ENCODE measurements around the gene PPP1R3E. TPM values are rescaled to one million over a fixed set of nuclear protein-coding genes. Genes with fewer than 3 reads are reported as not detected.

The PPP1R3E gene
- total RNA-seq, 1 donor from 2014 or later: 3.4 TPM

GRCh38 chr14:23307146-23307530, 4.5 kb upstream of the PPP1R3E start:
- DNase-seq (ENCODE audit: low read depth) (no peak), FAIRE-seq (no peak)
- no peak for TF ChIP-seq CTCF (IDR thresholded peaks at IDR 0.05; ENCODE audit: insufficient read depth, low read length, severe bottlenecking)
- H3K36me3 ChIP-seq (ENCODE audit: control insufficient read depth, insufficient read depth, low read length): peaks cover 20% of the 10 kb centered on the region
- peak overlapping the region; percentile 52 for H3K4me3 ChIP-seq (ENCODE audit: low read depth, low read length)
- H3K27me3 ChIP-seq (ENCODE audit: control insufficient read depth, insufficient read depth, low read length): no peaks in the 10 kb centered on the region

GRCh38 chr14:23306412-23307145, 3.9 kb upstream of the PPP1R3E start, which contains the start of gene BCL2L2:
TSS of gene BCL2L2 (plus strand) at chr14:23306833. CDS start at chr14:23307768, 935 bp downstream.
- Histone ChIP-seq H3K4me3 (ENCODE audit: low read depth, low read length) (peak within 1 kb of the TSS; percentile 52), H3K27me3 (ENCODE audit: control insufficient read depth, insufficient read depth, low read length) (no peaks in the 10 kb centered on the region), H3K36me3 (ENCODE audit: control insufficient read depth, insufficient read depth, low read length) (peaks cover 19% of the 10 kb centered on the region)
- DNase-seq (ENCODE audit: low read depth) (peak; percentile 80), FAIRE-seq (no peak)
- no peak for TF ChIP-seq CTCF (IDR thresholded peaks at IDR 0.05; ENCODE audit: insufficient read depth, low read length, severe bottlenecking)

GRCh38 chr14:23301969-23302289, 730 bp downstream of the PPP1R3E start:
- no peak for FAIRE-seq

GRCh38 chr14:23301288-23301968, 1.2 kb downstream of the PPP1R3E start:
- no peaks in the 10 kb centered on the region for H3K27me3 ChIP-seq (ENCODE audit: control insufficient read depth, insufficient read depth, low read length)
- FAIRE-seq: no peak
- H3K36me3 ChIP-seq (ENCODE audit: control insufficient read depth, insufficient read depth, low read length): peaks cover 1% of the 10 kb centered on the region
- peak overlapping the region; percentile 61 for H3K4me3 ChIP-seq (ENCODE audit: low read depth, low read length)
- TF ChIP-seq CTCF (IDR thresholded peaks at IDR 0.05; ENCODE audit: insufficient read depth, low read length, severe bottlenecking): peak; percentile 75
- peak; percentile 92 for DNase-seq (ENCODE audit: low read depth)

More at GRCh38 chr14:23301969-23302289, 730 bp downstream of the PPP1R3E start:
- no peak for TF ChIP-seq CTCF (IDR thresholded peaks at IDR 0.05; ENCODE audit: insufficient read depth, low read length, severe bottlenecking)
- Histone ChIP-seq H3K27me3 (ENCODE audit: control insufficient read depth, insufficient read depth, low read length) (no peaks in the 10 kb centered on the region), H3K36me3 (ENCODE audit: control insufficient read depth, insufficient read depth, low read length) (peaks cover 1% of the 10 kb centered on the region), H3K4me3 (ENCODE audit: low read depth, low read length) (peak overlapping the region; percentile 55)
- DNase-seq (ENCODE audit: low read depth): no peak

- no peak for TF ChIP-seq CTCF (IDR thresholded peaks at IDR 0.05; ENCODE audit: insufficient read depth, low read length, severe bottlenecking)
- Histone ChIP-seq H3K27me3 (ENCODE audit: control insufficient read depth, insufficient read depth, low read length) (no peaks in the 10 kb centered on the region), H3K36me3 (ENCODE audit: control insufficient read depth, insufficient read depth, low read length) (peaks cover 1% of the 10 kb centered on the region), H3K4me3 (ENCODE audit: low read depth, low read length) (peak overlapping the region; percentile 61)
- DNase-seq (ENCODE audit: low read depth) (peak; percentile 36), FAIRE-seq (no peak)
Observed at GRCh38 chr14:23300687-23301223, 1.9 kb downstream of the PPP1R3E start.
